GM12872 (cell line): Measurements from ENCODE around the gene SNX19.

Experiments used
- CTCF ChIP-seq: IDR thresholded peaks from 3 replicates; pipeline ENCODE4 v1.5.1; 2011; ENCODE audit warnings: low read depth, mild to moderate bottlenecking, low read length, moderate library complexity; ENCODE audit not compliant: insufficient read depth

SNX19 gene

GRCh38 chr11:130865091-130865773, 51.0 kb downstream of the SNX19 start:
- TF ChIP-seq CTCF = no peak

DNA sequence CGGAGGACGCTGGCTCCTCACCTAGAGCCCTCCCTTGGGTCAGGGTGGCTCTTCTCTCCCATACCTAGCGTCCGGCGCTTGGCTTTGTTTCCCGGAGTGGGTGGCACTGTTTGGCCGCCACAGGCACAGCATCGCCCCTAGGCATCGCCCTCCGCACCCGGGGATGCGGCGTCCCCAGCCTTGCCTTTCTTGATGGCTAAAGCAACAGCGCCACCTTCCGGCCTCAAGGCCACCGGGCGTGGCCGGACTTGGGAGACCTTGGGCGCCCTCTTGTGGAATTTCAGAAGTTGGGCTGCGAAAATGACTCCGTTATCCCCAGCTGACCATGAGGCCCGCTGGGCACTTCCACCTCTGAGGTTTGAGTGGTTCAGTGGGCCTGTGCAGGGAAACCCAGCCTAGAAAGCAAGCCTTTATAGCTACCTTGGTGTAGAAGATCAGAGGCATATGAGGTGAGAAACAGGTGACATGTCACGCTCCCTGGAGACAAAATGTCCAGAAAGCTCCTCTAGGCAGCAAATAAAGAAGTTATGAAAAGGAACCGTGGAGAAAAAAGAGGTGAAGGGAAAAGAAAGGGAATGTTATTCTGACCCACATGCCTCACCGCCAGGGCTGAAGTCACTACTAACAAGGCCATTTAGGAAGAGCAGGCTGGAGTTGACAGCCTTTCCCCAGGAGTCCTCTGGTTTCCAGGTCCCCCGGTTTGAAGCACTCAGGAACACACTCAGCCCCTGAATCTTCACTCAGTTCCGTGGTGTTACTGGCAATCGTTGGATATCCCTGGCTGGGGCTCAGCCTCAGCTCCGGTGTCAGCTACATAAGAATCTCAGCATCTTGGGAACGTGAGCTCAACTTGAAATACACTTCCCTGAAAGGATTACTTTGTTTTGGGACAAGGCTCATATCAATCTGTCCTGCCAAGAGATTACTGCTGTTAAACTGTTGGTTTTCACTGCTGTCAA, 54.1 kb downstream of the SNX19 start:
- peak; percentile 99 for TF ChIP-seq CTCF

- TF ChIP-seq CTCF = no peak
Measured at GRCh38 chr11:130861283-130861682, 55.0 kb downstream of the SNX19 start.

DNA sequence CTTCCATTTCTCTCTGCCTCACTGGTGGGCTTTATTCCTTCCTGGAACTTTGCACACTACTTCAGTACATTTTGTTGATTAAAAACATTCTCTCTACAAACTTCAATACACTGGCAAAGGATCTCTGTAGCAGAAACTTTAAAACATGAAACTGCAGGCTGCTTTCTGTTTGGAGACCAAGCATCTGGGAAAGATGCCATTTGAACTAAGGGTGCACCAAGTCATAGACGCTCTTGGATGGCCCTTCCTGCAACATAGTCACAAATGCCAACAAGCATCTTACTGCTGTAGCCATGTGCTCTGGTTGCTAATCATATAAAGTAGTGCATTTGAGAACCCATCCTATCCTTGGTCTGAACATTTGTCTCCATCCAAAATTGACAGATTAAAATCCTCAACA, 56.4 kb downstream of the SNX19 start:
- TF ChIP-seq CTCF = no peak

- no peak for TF ChIP-seq CTCF
Measured at GRCh38 chr11:130858215-130858614, 58.1 kb downstream of the SNX19 start.

GRCh38 chr11:130854483-130854882, 61.8 kb downstream of the SNX19 start:
- no peak for TF ChIP-seq CTCF

- no peak for TF ChIP-seq CTCF
Measured at GRCh38 chr11:130852589-130852988, 63.7 kb downstream of the SNX19 start.
